ENCODE data around the gene CELF2. TPM values are rescaled to one million over a fixed set of nuclear protein-coding genes. Genes with fewer than 3 reads are reported as not detected.

CELF2 gene
- total RNA-seq, 1 experiment from 2014 or later, result not detected

- Mint-ChIP-seq H3K9me3 (ENCODE audit: low read depth, unreplicated experiment) (peaks cover 8% of the 10 kb centered on the region), H3K27me3 (ENCODE audit: unreplicated experiment) (peaks cover 16% of the 10 kb centered on the region), H3K4me1 (ENCODE audit: low read depth, unreplicated experiment) (no peaks in the 10 kb centered on the region), H3K36me3 (ENCODE audit: insufficient read depth, unreplicated experiment) (no peaks in the 10 kb centered on the region), H3K4me3 (ENCODE audit: low read depth, unreplicated experiment) (no peak overlapping the region), H3K27ac (ENCODE audit: unreplicated experiment) (no peak overlapping the region)
- no peak for DNase-seq
- CTCF ChIA-PET, result no interaction called here
- no peak for TF ChIP-seq CTCF (IDR thresholded peaks at IDR 0.05; ENCODE audit: unreplicated experiment)
- BruUV-seq (replicated peaks), result no TSS peak
- intact Hi-C loops (cut with micrococcal nuclease; ENCODE audit: unreplicated experiment), result no loop called here
Measured at GRCh38 chr10:11017000-11017569, 587 bp upstream of the CELF2 start.

GRCh38 chr10:11018432-11018841, 765 bp downstream of the CELF2 start:
- H3K27ac Mint-ChIP-seq (ENCODE audit: unreplicated experiment), result no peak overlapping the region
- CTCF ChIA-PET, result no interaction called here
- no TSS peak for BruUV-seq (replicated peaks)
- intact Hi-C loops (cut with micrococcal nuclease; ENCODE audit: unreplicated experiment), result no loop called here
- no peak for DNase-seq
- H3K4me1 Mint-ChIP-seq (ENCODE audit: low read depth, unreplicated experiment), result no peaks in the 10 kb centered on the region
- H3K36me3 Mint-ChIP-seq (ENCODE audit: insufficient read depth, unreplicated experiment), result no peaks in the 10 kb centered on the region
- peaks cover 3% of the 10 kb centered on the region for H3K27me3 Mint-ChIP-seq (ENCODE audit: unreplicated experiment)
- TF ChIP-seq CTCF (IDR thresholded peaks at IDR 0.05; ENCODE audit: unreplicated experiment), result no peak
- no peak overlapping the region for H3K4me3 Mint-ChIP-seq (ENCODE audit: low read depth, unreplicated experiment)
- H3K9me3 Mint-ChIP-seq (ENCODE audit: low read depth, unreplicated experiment), result peaks cover 6% of the 10 kb centered on the region

GRCh38 chr10:11018855-11019631, 1.4 kb downstream of the CELF2 start:
- no peak for TF ChIP-seq CTCF (IDR thresholded peaks at IDR 0.05; ENCODE audit: unreplicated experiment)
- no peak for DNase-seq
- Mint-ChIP-seq H3K4me3 (ENCODE audit: low read depth, unreplicated experiment) (no peak overlapping the region), H3K36me3 (ENCODE audit: insufficient read depth, unreplicated experiment) (no peaks in the 10 kb centered on the region), H3K27ac (ENCODE audit: unreplicated experiment) (no peak overlapping the region), H3K27me3 (ENCODE audit: unreplicated experiment) (no peaks in the 10 kb centered on the region), H3K4me1 (ENCODE audit: low read depth, unreplicated experiment) (no peaks in the 10 kb centered on the region), H3K9me3 (ENCODE audit: low read depth, unreplicated experiment) (peaks cover 6% of the 10 kb centered on the region)
- no TSS peak for BruUV-seq (replicated peaks)
- intact Hi-C loops (cut with micrococcal nuclease; ENCODE audit: unreplicated experiment), result no loop called here
- CTCF ChIA-PET, result no interaction called here

GRCh38 chr10:11019724-11020547, 2.3 kb downstream of the CELF2 start:
- Mint-ChIP-seq H3K4me1 (ENCODE audit: low read depth, unreplicated experiment) (no peaks in the 10 kb centered on the region), H3K36me3 (ENCODE audit: insufficient read depth, unreplicated experiment) (no peaks in the 10 kb centered on the region), H3K9me3 (ENCODE audit: low read depth, unreplicated experiment) (peaks cover 3% of the 10 kb centered on the region), H3K4me3 (ENCODE audit: low read depth, unreplicated experiment) (no peak overlapping the region), H3K27me3 (ENCODE audit: unreplicated experiment) (no peaks in the 10 kb centered on the region), H3K27ac (ENCODE audit: unreplicated experiment) (no peak overlapping the region)
- no peak for TF ChIP-seq CTCF (IDR thresholded peaks at IDR 0.05; ENCODE audit: unreplicated experiment)
- DNase-seq, result no peak
- BruUV-seq (replicated peaks), result no TSS peak
- CTCF ChIA-PET, result no interaction called here
- intact Hi-C loops (cut with micrococcal nuclease; ENCODE audit: unreplicated experiment), result no loop called here
